Duodenal mucosa (tissue), 2 donors: ENCODE results near the gene ALG8.

ENCODE experiments used
- H3K27ac ChIP-seq: one replicate; pipeline ENCODE4 v1.7.0; 2013; ENCODE audit warnings: low read depth, low read length
- H3K27me3 ChIP-seq, 2 donors: one replicate each; pipeline ENCODE4 v1.7.0; 2013; ENCODE audit warnings: low read length in 2 of 2, control low read depth in 1 of 2; ENCODE audit not compliant: insufficient read depth in 2 of 2, control insufficient read depth in 1 of 2
- H3K36me3 ChIP-seq, 2 donors: one replicate each; pipeline ENCODE4 v1.7.0; 2013; ENCODE audit warnings: low read length in 2 of 2, control low read depth in 1 of 2; ENCODE audit not compliant: insufficient read depth in 2 of 2, control insufficient read depth in 1 of 2
- H3K4me1 ChIP-seq, 2 donors: one replicate each; pipeline ENCODE4 v1.7.0; 2013; ENCODE audit warnings: low read length in 2 of 2, control low read depth in 1 of 2; ENCODE audit not compliant: insufficient read depth in 2 of 2, control insufficient read depth in 1 of 2
- H3K4me3 ChIP-seq, 2 donors: one replicate each; pipeline ENCODE4 v1.7.0; 2013; ENCODE audit warnings: low read length in 2 of 2, low read depth in 1 of 2
- H3K9ac ChIP-seq, 2 donors: one replicate each; pipeline ENCODE4 v1.7.0; 2013; ENCODE audit warnings: low read length in 2 of 2, low read depth in 1 of 2
- H3K9me3 ChIP-seq, 2 donors: one replicate each; pipeline ENCODE4 v1.7.0; 2013; ENCODE audit warnings: low read length in 2 of 2, control low read depth in 1 of 2; ENCODE audit not compliant: control insufficient read depth in 1 of 2

ALG8 gene

GRCh38 chr11:78074756-78075155, 64.7 kb downstream of the ALG8 start:
- no peaks in the 10 kb centered on the region for H3K27me3 ChIP-seq
- peaks cover 10 to 33% of the 10 kb centered on the region in 2 donors for H3K36me3 ChIP-seq
- H3K27ac ChIP-seq: no peak overlapping the region
- no peaks in the 10 kb centered on the region for H3K9me3 ChIP-seq
- H3K9ac ChIP-seq: no peak overlapping the region
- no peak overlapping the region for H3K4me3 ChIP-seq
- peaks cover 38% of the 10 kb centered on the region in 2 donors for H3K4me1 ChIP-seq

- no peaks in the 10 kb centered on the region for H3K9me3 ChIP-seq
- H3K36me3 ChIP-seq: peaks cover 21 to 50% of the 10 kb centered on the region in 2 donors
- H3K4me1 ChIP-seq: peaks cover 23 to 34% of the 10 kb centered on the region in 2 donors
- H3K27me3 ChIP-seq: no peaks in the 10 kb centered on the region
- no peak overlapping the region for H3K27ac ChIP-seq
- no peak overlapping the region for H3K4me3 ChIP-seq
- H3K9ac ChIP-seq: no peak overlapping the region
Observed at GRCh38 chr11:78072455-78072854, 67.0 kb downstream of the ALG8 start.

DNA sequence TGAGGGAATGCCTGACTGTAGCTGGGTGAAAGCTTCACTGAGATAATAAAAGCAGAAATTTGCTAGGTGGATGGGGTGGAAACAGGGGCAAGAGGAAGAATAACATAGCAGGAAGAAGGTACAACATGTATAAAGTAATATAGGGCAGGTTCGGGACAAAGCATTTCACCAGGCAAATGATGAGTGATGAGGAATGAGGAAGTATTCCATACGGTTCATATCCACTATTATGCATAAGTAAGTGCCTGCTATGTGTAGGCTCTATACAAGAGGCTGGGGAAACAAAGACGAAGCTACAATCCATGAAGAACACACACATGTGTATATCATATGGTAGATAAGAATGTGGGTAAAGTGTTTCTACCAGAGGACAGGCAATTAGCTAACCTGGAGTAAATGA, 67.7 kb downstream of the ALG8 start:
- H3K4me1 ChIP-seq: peaks cover 16 to 27% of the 10 kb centered on the region in 2 donors
- H3K27me3 ChIP-seq: no peaks in the 10 kb centered on the region
- no peak overlapping the region for H3K4me3 ChIP-seq
- peaks cover 24 to 52% of the 10 kb centered on the region in 2 donors for H3K36me3 ChIP-seq
- no peaks in the 10 kb centered on the region for H3K9me3 ChIP-seq
- H3K9ac ChIP-seq: no peak overlapping the region
- H3K27ac ChIP-seq: no peak overlapping the region

GRCh38 chr11:78070621-78071020, 68.8 kb downstream of the ALG8 start:
- Histone ChIP-seq H3K4me3 (no peak overlapping the region), H3K4me1 (peaks cover 7 to 20% of the 10 kb centered on the region in 2 donors), H3K27me3 (no peaks in the 10 kb centered on the region), H3K9me3 (no peaks in the 10 kb centered on the region), H3K36me3 (peaks cover 24 to 52% of the 10 kb centered on the region in 2 donors), H3K27ac (no peak overlapping the region), H3K9ac (no peak overlapping the region)

DNA sequence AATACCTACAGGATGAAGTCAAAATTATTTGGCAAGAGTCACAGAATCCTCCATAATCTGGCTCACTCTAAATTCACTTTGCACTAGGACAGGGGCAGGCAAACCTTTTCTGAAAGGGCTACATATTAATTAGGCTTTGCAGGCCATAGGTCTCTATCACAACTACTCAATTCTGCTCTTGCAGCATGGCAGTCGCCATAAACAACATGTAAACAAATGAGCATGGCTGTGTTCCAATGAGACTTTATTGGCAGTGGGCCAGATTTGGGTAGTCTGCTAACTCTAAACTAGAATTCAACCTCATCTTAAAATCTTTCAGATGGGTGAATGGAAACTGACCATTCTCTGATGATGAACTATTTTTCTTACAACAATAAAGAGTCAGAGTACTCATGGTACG, 70.0 kb downstream of the ALG8 start:
- Histone ChIP-seq H3K9ac (no peak overlapping the region), H3K27ac (no peak overlapping the region), H3K27me3 (no peaks in the 10 kb centered on the region), H3K36me3 (peaks cover 24 to 52% of the 10 kb centered on the region in 2 donors), H3K4me3 (no peak overlapping the region), H3K4me1 (peaks cover 0 to 16% of the 10 kb centered on the region in 2 donors), H3K9me3 (no peaks in the 10 kb centered on the region)

DNA sequence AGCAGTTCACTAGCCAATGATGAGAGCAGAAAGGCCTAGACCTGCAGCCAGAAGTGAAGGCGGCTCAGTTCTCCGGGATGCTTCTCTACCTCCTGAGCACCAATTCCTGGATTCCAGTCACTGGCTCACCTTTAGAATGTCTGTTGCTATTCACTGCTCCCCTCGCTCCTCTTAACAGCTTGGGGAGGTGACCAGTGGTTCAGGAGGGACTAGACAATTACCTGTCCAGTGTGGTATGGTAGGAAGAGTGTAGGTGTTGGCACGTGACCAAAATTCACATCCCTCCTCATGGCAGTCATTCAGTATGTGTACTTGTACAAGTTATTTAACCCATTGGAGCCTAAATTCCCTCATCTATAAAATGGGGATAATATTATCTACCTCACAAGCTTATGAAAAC, 71.7 kb downstream of the ALG8 start:
- H3K9me3 ChIP-seq: no peaks in the 10 kb centered on the region
- peaks cover 24 to 47% of the 10 kb centered on the region in 2 donors for H3K36me3 ChIP-seq
- H3K27ac ChIP-seq: no peak overlapping the region
- H3K9ac ChIP-seq: no peak overlapping the region
- H3K27me3 ChIP-seq: no peaks in the 10 kb centered on the region
- H3K4me3 ChIP-seq: no peak overlapping the region
- peaks cover 0 to 11% of the 10 kb centered on the region in 2 donors for H3K4me1 ChIP-seq

DNA sequence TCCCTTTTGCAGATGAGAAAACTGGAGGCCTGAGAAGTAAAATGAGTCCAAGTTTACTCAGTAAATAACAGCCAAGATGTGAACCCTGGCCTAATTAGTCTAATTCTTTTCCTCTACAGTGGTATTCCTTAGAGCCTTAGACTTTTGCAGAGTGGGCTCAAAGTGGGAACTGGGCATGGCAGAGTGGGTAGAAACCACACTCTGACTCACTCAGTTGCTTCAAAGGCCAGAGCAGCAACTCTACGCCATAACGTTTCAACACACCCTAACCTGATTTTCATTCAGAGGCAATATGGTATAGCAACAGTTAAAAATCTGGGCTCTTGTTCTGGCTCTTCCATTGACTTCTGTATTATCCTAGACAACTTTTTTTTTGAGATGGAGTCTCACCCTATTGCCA, 73.0 kb downstream of the ALG8 start:
- Histone ChIP-seq H3K27ac (no peak overlapping the region), H3K4me1 (peaks cover 0 to 6% of the 10 kb centered on the region in 2 donors), H3K4me3 (no peak overlapping the region), H3K36me3 (peaks cover 20 to 36% of the 10 kb centered on the region in 2 donors), H3K27me3 (no peaks in the 10 kb centered on the region), H3K9me3 (no peaks in the 10 kb centered on the region), H3K9ac (no peak overlapping the region)

- Histone ChIP-seq H3K9me3 (no peaks in the 10 kb centered on the region), H3K27ac (no peak overlapping the region), H3K9ac (no peak overlapping the region), H3K4me3 (no peak overlapping the region), H3K4me1 (peaks cover 0 to 6% of the 10 kb centered on the region in 2 donors), H3K36me3 (peaks cover 14 to 24% of the 10 kb centered on the region in 2 donors), H3K27me3 (no peaks in the 10 kb centered on the region)
Observed at GRCh38 chr11:78065203-78065602, 74.2 kb downstream of the ALG8 start.

GRCh38 chr11:78063440-78064181, 75.8 kb downstream of the ALG8 start, which contains the start of gene THRSP:
TSS of gene THRSP (plus strand) at chr11:78063861. CDS start at chr11:78063882, 21 bp downstream.
- H3K36me3 ChIP-seq: peaks cover 6 to 8% of the 10 kb centered on the region in 2 donors
- no peak within 1 kb of the TSS for H3K9ac ChIP-seq
- no peak within 1 kb of the TSS for H3K4me3 ChIP-seq

GRCh38 chr11:78062671-78063070, 76.8 kb downstream of the ALG8 start:
- H3K4me1 ChIP-seq: no peaks in the 10 kb centered on the region
- no peaks in the 10 kb centered on the region for H3K27me3 ChIP-seq
- H3K36me3 ChIP-seq: peaks cover 4 to 5% of the 10 kb centered on the region in 2 donors
- no peak overlapping the region for H3K4me3 ChIP-seq
- no peak overlapping the region for H3K9ac ChIP-seq
- no peaks in the 10 kb centered on the region for H3K9me3 ChIP-seq
- H3K27ac ChIP-seq: no peak overlapping the region

More at GRCh38 chr11:78063440-78064181, 75.8 kb downstream of the ALG8 start, which contains the start of gene THRSP:
- Histone ChIP-seq H3K4me1 (no peaks in the 10 kb centered on the region), H3K27ac (no peak within 1 kb of the TSS), H3K9me3 (no peaks in the 10 kb centered on the region), H3K27me3 (no peaks in the 10 kb centered on the region)
